Mesenteric fat pad (tissue), 1 donor: ENCODE measurements around the gene UGT2B10. TPM values are rescaled to one million over a fixed set of nuclear protein-coding genes. Genes with fewer than 3 reads are reported as not detected.
"Not testable (repeated sequence)": the region's sequence is repeated elsewhere in the genome, so short reads cannot be mapped to it uniquely, and the experiment has no call there.

ENCODE experiments used
- DNase-seq: peaks from one replicate; pipeline ENCODE4 v3.0.0-alpha.2; 2020; ENCODE audit warnings: low spot score
- long read RNA-seq: library from polyadenylated mRNA; unstranded; transcript quantifications from one replicate; pipeline ENCODE4 v2.0.0, GENCODE V29; 2020
- total RNA-seq: library from RNA; stranded (reverse); fragmentation: NEBNext Ultra II Directional; extraction: Animal tissue kit (Norgen Biotek cat#: 25700); gene quantifications from one replicate; pipeline ENCODE4 v1.2.1, GENCODE V29; 2021
- donor health status: DM: yes; HTN: yes; CAD: no.

Gene UGT2B10
- not detected for total RNA-seq
- long read RNA-seq, result 0 reads

DNA sequence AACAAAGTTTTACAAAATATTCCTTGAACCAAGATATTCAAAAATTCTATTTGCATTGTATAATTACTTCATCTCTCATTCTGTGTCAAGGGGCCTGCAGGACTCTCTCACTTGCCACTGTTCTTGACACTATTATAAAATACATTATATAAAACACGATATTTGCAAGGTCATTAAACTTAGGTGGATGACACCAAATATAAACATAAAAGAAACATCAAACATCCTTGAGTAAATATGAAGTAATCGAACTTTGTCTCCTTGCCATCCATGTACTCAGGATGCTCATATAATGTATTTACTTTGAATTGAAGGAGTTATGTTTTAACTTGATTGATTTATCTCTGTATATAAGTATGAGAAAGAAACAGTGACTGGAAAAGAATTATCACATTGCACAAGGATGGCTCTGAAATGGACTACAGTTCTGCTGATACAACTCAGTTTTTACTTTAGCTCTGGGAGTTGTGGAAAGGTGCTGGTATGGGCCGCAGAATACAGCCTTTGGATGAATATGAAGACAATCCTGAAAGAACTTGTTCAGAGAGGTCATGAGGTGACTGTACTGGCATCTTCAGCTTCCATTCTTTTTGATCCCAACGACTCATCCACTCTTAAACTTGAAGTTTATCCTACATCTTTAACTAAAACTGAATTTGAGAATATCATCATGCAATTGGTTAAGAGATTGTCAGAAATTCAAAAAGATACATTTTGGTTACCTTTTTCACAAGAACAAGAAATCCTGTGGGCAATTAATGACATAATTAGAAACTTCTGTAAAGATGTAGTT is at the start of gene UGT2B10:
Gene UGT2B10, plus strand, starts transcription at position 378 of the 793 bp plus-strand sequence. Its CDS starts 26 bp downstream, at position 404.
- not testable (repeated sequence) for DNase-seq

DNA sequence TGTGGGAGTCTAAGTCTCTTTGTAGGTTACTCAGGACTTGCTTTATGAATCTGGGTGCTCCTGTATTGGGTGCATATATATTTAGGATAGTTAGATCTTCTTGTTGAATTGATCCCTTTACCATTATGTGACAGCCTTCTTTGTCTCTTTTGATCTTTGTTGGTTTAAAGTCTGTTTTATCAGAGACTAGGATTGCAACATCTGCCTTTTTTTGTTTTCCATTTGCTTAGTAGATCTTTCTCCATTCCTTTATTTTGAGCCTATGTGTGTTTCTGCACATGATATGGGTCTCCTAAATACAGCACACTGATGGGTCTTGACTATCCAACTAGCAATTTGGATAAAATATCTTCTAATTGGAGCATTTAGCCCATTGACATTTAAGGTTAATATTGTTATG is 44.0 kb upstream of the UGT2B10 start:
- DNase-seq, result not testable (repeated sequence)

- no peak for DNase-seq
Measured at GRCh38 chr4:68773699-68774098, 42.1 kb upstream of the UGT2B10 start.

- no peak for DNase-seq
Measured at GRCh38 chr4:68780232-68780631, 35.6 kb upstream of the UGT2B10 start.

- DNase-seq, result no peak
Measured at GRCh38 chr4:68797048-68797447, 18.7 kb upstream of the UGT2B10 start.

- no peak for DNase-seq
Measured at GRCh38 chr4:68797618-68798017, 18.2 kb upstream of the UGT2B10 start.

GRCh38 chr4:68803013-68803412 is 12.8 kb upstream of the UGT2B10 start:
- no peak for DNase-seq

GRCh38 chr4:68808060-68808459 is 7.7 kb upstream of the UGT2B10 start:
- DNase-seq, result no peak

DNA sequence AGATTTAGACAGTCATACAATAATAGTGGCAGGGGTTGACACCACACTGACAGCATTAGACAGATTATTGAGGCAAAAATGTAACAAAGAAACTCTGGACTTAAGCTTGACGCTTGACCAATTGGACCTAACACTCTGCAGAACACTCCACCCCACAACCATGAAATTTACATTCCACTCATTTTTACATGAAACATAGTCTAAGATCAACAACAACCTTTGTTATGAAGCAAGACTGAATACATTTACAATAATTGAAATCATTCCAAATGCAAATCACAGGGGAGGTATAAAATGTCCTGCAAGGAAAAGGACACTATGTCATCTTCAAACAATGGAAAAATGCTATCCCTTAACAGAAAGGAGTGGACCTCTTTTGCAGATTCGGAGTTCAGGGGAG is 4.9 kb upstream of the UGT2B10 start:
- DNase-seq, result no peak

DNA sequence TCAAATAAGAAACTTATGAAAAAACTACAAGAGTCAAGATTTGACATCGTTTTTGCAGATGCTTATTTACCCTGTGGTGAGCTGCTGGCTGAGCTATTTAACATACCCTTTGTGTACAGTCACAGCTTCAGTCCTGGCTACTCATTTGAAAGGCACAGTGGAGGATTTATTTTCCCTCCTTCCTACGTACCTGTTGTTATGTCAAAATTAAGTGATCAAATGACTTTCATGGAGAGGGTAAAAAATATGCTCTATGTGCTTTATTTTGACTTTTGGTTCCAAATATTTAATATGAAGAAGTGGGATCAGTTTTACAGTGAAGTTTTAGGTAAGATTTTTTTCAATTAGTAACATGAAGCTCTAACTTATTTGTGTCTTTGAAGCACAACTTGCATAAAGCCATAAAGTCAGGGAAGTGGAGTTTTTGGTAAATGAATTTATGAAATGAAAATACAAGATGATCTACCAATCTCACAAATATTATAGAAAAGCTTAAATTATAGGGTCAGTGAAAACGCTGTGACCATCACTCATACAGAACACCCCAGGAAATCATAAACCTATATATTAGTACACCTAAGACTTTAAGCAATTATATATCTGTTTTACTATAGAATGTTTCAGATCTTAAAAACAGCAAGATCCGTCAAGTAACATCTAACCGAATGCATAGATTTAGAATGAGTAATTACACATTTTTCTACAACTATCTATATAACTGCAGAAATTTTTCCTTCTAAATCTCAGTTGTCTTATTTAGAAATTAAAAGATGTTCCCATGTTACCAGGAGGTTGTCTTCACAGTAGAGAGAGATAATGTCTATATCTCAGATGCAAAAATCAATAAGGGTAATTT is 844 bp downstream of the UGT2B10 start:
- DNase-seq, result not testable (repeated sequence)

DNA sequence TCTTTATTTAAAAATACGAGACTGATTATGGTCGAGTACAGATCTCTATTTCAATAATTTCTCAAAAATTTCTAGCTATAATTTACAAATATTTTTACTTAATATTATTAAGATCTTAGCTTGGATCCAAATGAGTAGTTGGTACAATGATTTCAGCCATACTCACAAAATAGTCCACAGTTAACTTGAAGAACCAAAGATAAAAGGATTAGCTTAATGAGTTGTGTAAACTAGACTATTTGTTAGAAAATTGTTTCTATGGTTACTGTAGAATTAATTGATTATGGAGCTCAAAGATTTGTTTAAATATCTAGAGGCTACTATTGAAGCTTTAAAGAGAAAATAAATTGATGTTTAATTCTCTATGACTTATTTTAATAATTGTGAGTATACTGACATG is 1.6 kb downstream of the UGT2B10 start:
- no peak for DNase-seq

- not testable (repeated sequence) for DNase-seq
Measured at GRCh38 chr4:68818030-68818462, 2.3 kb downstream of the UGT2B10 start.

GRCh38 chr4:68831642-68832041 is 15.8 kb downstream of the UGT2B10 start:
- DNase-seq, result no peak

DNA sequence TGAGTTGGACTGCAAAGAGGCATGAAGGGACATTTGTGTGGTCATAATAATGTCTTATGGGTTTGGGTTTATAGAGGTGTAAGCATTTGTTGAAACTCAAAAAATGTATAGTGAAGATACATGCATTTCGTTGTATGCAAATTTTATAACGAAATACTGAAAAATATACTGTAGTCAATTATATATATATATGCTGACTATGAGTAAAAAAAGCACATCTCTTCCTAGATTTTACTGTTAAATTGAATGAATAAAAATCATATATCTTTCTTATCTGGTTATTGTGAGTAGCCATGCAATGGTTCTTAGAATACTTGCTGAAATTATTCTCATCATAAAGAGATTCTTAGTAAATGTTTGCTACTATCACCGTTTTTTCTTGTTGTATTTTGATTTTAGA is 34.5 kb downstream of the UGT2B10 start:
- DNase-seq, result no peak

DNA sequence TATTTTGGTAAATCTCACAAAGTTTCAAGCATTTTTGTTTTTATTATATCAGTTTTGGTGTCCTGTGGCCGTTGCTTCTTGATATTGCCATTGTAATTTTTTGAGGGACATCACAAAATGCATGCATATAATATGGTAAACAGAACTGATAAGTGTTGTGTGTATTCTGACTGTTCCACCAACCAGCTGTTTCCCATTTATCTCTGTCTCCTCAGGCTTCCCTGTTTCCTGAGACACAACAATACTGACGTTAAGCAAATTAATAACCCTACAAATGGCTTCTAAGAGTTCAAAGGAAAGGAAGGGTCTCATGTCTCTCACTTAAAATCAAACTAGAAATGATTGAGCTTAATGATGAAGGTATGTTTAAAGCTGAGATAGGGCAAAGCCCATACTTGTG is 40.0 kb downstream of the UGT2B10 start:
- DNase-seq, result no peak

GRCh38 chr4:68858039-68858438 is 42.2 kb downstream of the UGT2B10 start:
- no peak for DNase-seq

DNA sequence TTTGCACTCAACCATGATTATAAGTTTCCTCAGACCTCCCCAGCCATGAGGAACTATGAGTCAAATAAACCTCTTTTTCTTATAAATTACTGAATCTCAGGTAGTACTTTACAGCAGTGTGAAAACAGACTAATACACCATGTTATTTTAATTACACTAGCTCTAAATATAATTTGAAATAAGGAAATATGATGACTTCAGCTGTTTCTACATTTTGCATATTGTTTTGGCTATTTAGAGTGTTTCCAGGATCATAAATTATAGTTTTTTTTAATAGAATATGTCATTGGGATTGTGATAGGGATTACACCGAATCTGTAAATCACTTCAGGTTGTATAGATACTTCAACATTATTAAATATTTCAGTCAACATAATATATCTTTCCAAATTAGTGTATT is 43.9 kb downstream of the UGT2B10 start:
- DNase-seq, result no peak

DNA sequence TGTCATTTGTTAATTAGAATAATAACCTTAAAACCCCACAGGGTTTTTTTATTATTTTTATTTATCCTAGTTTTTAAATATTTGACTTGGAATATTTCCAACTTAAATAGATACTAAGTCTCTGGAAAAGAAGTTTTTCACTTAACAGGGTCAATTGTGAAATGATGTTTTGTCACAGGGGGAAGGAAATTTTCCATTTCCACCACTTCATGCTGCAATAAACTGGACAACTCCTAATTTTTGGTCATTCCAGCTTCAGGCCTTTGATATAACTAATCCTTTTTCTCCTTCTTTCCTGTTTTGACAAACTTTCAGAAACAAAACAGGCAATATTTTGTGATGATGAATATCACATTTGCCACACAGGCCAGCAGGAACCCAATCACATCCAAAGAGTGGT is 45.3 kb downstream of the UGT2B10 start:
- DNase-seq, result no peak

- DNase-seq, result no peak
Measured at GRCh38 chr4:68864438-68865187, 48.8 kb downstream of the UGT2B10 start.

GRCh38 chr4:68865188-68865638 is 49.4 kb downstream of the UGT2B10 start:
- no peak for DNase-seq

- DNase-seq, result no peak
Measured at GRCh38 chr4:68865760-68866159, 50.0 kb downstream of the UGT2B10 start.
